Activated effector memory CD4-positive, alpha-beta T cell treated with anti-CD3 and anti-CD28 coated beads, Interleukin-2, amount 50 U/mL, for 16 hours (primary cell): Measurements from ENCODE around the gene RRP9.

Experiments used
- DNase-seq: peaks from one replicate; pipeline ENCODE4 v3.0.0-alpha.2; 2020

The RRP9 gene

DNA sequence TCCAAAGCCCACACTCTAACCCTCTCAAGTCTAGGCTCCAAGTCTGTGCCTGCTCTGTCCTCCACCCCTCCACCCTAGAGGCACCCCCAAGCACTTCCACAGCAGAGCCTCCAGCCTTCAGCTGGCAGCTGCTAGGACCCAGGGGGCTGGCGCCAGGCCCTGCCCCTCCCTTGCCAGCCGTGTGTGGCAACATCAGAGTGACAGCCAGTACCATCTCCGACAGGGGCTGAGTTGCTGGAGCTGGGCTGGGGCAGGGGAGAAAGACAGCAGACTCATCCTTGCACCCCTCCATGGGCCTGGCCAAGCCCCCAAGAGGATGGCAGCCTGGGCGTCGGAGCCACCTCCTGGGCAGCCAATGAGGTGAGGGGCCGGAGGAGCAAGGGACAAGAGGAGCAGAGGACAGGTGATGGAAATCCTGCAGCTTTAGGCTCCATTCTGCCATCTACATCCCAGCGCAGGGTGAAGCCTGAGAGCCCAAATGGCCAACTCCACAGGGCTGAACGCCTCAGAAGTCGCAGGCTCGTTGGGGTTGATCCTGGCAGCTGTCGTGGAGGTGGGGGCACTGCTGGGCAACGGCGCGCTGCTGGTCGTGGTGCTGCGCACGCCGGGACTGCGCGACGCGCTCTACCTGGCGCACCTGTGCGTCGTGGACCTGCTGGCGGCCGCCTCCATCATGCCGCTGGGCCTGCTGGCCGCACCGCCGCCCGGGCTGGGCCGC is 13.6 kb upstream of the RRP9 start, which contains the start of gene GPR62:
Gene GPR62 (plus strand): TSS at position 207 of the 718 bp plus-strand sequence. CDS start 272 bp downstream, at position 479.
- DNase-seq: no peak

DNA sequence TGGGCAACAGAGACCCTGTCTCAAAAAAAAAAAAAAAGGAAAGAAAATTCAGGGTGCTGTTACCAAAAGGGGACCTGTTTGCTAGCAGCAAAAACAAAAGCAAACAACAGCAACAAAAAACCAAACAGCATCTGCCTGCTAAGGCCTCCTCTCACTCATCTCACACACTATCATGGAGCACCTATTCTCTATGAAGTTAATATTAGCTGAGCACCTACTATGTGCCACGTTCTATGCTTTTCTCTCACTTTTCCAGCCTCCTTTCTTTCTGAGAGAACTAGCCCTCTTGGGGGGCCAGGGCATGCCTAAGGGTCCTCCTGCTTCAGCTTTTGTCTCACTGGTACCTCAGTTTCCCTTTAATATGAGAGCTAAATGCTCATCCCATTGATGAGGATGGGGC is 13.0 kb upstream of the RRP9 start:
- DNase-seq: no peak

DNA sequence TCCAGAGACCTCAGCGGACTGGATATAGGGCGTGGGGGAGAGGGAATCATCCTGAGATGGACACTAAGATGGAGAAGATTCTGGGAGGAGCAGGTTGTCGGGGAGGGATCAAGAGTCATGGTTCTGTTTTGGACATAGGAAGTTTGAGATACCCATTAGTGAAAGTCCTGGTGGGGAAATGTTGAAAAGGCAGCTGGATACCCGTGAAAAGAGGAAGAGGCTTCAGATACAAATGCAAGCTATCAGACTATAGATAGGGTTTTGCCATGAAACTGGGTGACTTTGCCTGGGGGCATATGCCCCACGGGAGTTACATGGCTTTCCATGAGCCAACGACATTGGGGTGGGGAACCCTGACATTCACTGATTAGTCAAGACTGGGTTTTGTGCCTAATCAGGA is 12.4 kb upstream of the RRP9 start:
- no peak for DNase-seq

DNA sequence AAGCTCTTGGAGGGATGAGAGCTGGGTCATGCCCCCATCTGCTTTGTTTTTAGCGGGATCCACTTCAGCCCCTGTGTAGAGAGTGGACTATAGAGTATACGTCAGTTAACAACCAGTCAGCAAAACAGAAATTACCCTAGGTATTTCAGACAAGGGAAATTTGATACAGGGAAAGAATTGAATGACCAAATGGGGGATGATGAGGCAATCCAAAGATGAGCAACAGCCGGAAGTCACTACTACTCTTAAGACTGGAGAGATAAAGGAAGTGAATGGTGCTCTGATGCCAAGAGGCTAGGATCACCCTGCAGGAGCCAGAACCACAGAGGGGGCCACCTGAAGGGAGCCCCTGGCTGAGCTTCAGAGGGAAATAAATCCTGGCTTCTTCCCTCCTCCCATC is 11.7 kb upstream of the RRP9 start:
- no peak for DNase-seq

DNA sequence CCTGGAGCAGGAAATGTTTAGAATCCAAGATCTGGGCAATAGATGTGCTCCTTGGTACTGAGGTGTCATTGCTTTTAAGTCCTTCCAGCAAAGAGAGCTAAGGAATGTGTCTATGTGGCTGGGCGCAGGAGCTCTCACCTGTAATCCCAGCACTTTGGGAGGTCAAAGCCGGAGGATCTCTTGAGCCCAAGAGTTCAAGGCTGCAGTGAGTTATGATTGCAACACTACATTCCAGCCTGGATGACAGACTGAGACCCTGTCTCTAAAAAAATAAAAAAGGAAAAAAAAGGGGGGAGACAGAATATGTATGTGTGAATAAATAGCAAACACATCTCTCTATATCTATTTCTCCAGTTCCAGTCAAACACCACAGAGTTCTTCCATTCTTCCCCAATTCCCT is 9.2 kb upstream of the RRP9 start:
- DNase-seq: no peak

DNA sequence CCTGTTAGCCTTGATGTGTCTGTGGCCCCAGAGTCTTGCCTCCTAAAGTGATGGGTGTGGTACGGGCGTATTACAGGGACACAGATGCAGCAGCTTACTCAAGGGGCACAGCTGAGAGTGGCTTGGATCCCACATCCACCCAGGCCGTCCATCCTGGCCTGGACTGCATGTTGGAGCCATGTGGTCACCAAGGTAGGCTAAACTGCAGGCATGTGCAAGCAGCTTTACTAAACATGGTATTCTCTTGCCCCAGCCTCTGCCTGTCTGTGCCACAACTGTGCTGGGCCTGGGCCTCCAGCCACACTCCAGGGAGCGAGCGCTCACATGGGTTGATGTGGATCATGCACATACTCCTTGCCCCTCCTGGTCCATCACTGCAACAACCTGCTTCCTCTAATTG is 7.4 kb upstream of the RRP9 start:
- no peak for DNase-seq

DNA sequence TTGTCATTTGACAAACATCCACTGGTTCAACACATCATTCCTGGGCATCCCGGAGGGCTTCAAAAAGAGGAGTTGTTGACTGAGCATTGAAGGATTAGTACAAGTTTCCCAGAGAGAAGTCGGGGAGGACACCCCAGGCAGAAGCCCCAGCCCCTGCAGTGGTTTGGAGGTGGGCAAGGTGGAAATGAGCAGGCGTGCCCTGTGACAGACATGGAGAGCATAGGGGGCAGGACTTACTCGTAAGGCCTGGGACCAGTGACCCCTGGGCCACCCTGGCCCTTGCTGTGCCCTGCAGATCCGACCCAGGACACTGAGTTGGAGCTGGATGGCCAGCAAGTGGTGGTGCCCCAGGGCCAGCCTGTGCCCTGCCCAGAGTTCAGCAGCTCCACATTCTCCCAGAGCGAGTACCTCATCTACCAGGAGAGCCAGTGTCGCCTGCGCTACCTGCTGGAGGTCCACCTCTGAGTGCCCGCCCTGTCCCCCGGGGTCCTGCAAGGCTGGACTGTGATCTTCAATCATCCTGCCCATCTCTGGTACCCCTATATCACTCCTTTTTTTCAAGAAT is 6.4 kb upstream of the RRP9 start:
- no peak for DNase-seq

DNA sequence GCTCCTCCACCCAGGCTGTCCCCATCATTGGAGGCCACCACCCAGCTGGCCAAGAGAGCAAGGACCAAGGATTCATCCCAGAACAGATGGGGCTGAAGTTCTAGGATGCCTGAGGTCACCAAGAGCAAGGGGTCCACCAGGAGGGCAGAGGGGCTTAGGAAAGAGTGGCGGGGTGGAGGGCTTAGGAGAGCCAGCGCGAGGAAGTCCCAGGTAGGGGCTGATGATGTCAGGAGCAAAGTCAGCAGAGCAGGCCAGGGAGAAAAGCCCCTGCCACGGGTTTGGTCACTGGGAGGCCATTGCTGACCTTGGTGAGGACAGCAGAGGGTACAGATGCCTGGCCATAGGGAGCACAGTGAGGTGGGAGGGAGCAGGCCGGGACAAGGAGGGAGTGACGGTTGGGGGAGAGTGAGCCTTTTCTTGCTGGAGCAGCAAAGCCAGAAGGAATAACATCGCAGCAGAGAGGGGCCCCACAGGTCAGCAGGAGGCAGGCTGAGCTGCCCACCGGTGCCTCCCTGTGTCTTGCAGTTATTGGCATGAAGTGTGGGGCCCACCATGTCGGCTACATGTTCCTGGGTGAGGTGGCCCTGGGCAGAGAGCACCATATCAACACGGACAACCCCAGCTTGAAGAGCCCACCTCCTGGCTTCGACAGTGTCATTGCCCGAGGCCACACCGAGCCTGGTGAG is 5.7 kb upstream of the RRP9 start:
- no peak for DNase-seq

DNA sequence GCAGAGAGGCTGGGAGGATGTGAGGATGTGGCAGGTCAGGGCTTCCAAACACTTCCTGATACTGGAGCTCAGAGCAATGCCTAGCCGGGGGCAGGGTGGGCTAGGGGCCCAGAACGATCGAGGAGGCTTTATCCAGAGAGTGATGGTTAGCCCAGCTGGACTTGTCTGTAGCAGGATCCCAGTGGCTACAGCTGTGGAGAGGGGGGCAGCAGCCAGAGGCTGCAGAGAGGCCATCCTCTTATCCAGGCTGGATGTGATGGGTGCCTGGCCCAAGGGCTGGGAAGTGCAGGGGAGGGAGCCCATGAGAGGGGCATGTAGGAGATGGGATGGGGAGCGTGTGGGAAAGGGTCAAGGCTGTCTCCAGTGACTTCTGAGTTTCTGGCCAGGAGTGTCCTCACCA is 5.1 kb upstream of the RRP9 start:
- no peak for DNase-seq

DNA sequence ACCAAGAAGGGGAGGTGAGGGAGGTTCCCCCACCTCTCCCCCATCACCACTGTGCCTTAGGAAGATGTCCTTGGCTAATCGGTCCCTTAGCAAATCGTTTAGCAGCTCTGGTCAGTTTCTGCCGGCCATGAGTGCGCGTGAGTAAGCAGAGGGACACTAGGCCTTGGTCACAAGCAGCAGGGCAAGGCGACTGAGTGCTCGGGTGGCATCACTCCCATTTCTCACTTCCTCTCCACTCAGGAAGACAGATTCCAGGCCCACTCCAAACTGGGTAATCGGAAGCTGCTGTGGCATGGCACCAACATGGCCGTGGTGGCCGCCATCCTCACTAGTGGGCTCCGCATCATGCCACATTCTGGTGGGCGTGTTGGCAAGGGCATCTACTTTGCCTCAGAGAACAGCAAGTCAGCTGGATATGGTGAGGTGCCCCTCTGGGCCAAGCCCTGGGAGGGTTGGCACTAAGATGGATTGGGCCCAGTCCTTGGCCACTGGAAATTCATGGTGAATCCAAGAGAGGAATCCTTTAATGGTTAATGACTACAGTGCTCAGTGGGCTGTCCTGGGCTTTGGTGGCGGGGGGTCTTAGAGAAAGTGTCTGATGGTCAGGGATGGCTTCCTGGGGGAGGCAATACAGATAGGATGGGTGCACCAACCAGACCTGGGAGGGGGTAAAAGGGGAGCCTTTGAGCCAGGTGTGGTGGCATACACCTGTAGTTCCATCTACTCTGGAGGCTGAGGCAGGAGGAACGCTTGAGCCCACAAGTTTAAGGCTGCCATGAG is 4.4 kb upstream of the RRP9 start:
- no peak for DNase-seq

DNA sequence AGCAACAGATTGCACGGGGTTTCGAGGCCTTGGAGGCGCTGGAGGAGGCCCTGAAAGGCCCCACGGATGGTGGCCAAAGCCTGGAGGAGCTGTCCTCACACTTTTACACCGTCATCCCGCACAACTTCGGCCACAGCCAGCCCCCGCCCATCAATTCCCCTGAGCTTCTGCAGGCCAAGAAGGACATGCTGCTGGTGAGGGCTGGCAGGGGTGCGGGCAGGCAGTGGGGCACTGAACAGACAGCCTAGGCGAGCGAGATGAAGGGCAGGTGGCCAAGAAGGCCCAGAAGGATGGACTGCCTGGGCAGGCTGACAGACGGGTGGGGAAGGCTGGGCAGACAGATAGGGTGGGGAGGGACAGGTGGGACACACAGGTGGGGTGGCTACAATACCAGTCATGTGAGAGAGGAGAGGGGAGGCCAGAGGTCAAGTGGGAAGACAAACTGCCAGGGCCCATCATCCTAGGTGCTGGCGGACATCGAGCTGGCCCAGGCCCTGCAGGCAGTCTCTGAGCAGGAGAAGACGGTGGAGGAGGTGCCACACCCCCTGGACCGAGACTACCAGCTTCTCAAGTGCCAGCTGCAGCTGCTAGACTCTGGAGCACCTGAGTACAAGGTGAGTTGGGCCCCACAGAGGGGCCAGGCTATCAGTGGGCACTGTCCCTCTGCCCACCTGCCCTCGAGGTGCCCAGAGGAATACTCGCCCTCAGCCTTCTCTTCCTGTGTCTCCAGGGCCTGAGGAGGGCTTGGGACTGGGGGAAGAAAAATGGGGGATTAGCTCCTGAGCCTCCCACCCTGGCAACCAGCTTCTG is 3.5 kb upstream of the RRP9 start:
- peak; percentile 56 for DNase-seq

DNA sequence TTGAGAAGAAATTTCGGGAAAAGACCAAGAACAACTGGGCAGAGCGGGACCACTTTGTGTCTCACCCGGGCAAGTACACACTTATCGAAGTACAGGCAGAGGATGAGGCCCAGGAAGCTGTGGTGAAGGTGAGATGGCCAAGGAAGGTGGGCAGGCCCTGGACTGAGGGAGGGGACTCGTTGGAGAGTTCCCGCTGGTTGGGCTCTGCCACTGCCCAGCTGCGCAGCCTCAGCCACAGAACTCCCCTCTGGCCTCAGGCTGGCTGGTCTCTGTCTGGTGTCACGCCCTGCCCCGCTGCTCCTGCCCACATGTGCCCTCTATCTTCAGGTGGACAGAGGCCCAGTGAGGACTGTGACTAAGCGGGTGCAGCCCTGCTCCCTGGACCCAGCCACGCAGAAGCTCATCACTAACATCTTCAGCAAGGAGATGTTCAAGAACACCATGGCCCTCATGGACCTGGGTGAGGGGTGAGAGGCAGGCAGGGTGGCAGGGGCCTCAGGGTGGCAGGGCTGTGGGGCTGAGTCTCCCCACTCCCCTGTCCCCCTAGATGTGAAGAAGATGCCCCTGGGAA is 2.8 kb upstream of the RRP9 start:
- DNase-seq: peak; percentile 56

DNA sequence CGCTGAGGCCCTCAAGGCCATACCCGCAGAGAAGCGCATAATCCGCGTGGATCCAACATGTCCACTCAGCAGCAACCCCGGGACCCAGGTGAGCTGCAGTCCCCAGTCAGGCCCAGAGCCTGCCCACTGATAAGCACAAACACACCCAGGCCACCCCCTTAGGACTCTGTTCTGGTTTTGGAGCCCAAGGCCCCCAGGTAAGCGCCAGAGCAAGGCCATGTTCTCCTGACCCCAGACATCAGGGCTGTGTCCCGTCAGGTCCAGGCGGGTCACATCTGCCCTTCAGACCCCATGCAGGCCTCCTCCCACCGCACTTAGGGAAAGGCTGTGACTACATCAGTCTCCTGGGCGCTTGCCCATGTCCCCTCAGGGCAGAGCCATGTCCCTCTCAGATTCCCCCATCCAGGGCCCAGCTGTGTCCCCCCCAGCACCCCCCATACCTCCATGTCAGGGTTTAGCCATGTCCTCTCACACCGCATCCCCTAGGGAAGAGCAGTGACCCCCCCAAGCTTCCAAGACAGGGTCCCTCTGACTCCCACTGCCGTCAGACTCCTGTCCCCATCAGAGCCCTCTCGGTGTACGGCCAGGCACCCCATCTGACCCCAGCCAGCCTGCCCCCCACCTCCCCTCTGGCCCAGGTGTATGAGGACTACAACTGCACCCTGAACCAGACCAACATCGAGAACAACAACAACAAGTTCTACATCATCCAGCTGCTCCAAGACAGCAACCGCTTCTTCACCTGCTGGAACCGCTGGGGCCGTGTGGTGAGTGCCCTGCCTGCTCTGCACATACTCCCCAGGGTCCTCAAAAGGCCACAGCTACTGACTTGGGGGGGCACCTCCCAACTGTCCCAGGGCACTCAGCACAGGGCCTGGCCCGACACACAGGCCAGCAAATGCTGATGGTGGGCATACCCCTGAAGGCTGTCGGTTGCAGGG is 2.0 kb upstream of the RRP9 start:
- DNase-seq: peak; percentile 62

DNA sequence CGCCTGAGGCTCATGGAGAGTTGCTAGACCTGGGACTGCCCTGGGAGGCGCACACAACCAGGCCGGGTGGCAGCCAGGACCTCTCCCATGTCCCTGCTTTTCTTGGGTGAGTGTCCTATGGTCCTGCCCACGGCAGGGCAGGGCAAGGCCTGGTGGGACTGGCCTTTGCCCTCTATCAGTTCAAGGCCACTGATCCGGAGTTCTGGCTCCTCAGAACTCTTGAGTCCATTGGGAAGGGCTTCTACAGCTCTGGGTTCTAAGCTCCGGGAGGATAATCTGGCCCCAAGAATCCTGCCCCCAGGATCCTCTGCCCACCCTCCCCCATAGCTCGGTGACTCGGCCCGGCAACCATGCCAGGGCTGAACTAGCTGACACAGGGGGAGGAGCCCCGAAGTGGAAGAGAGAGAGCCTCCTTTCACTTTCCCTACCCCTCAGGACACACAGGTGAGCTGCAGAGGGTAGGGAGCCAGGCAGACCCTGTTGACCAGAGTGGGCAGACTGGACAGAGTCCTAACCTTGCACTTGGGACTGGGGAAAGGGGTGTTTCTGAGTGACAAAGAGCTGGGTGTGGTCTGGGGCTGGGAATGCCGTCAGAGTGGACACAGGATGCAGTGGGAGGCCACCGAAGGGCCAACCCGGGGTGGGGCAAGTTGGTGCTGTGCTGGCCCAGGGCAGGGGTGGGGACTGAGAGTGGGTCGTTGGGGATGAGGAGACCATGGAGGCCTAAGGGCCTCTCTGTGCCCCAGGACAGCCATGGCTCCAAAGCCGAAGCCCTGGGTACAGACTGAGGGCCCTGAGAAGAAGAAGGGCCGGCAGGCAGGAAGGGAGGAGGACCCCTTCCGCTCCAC is 1.1 kb upstream of the RRP9 start:
- DNase-seq: peak; percentile 85

DNA sequence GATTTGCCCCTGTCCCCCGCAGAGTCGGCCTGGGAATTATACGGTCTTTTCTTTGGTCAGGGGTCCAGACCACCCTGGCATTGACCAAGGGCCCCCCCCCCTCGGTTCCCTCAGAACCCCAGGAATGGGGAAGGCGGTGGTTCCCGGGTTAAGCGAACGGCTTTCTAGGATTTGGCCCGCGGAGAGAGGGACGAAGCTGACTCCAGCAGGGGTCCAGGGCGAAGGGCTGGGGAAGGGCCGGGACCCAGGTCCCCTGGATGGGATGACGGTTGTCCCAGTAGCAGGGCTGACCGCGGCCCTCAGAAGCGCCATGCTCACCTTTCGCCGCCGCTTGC is 274 bp downstream of the RRP9 start:
- no peak for DNase-seq

DNA sequence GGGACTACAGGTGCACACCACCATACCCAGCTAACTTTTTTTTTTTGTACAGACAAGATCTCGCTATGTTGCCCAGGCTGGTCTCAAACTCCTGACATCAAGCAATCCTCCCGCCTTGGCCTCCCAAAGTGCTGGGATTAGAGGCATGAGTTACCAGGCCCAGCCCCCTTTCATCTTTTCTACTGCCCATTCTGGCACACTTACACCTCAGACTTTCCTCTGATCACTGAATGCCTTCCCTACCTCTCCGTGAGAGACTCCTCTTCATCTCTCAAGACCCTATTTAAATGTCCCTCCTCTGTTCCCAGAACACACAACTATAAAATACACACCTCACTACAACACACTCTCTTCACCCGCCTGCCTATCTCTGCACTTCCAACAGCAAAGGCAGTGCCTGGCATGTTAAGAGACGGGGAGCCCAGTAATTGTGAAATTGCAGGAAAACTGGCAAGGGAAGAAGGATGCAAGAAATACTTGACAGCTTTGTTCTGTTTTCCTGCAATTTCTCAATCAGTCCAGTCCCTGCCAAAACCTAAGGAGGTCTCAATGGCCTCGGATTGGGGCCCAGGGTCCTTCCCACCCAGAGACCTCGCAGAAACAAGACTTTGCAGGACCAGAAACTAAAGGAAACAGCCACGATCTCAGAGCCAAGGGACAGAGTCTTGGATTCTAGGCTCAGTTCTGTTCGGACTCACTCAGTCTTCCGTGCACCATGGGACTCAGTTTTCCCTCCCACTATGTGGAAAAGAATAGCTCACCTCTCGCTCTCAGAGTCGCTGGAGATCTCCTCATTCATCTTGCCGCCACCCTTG is 849 bp downstream of the RRP9 start:
- peak; percentile 36 for DNase-seq

DNA sequence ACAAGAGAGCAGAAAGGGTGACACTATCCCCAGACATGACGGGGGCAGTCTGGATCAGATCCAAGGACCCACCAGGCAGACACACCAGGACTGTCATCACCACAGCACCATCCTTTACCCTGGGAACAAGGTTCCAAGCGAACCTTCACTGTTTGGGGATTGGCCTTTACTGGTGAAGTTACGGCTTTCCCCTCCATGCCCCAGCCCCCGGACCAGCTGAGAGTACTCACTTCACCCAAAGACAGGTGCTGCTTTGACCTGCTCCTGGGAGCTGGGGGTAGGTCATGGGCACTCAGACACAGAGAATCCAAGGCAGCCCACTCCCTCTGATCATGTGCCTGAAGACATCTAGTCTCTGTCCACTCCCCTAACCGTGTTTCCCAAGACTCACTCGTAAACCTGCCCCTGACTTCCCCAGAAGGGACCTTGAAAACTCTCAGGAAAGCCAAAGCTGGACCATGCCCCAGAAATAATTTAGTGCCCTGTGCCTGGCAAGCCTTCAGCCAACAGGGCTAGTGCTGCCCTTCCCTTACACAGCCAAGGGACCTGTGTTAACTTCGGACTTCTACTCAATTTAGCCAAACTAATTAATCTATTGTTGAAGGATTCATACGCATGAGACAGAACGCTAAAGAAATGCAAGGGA is 2.8 kb downstream of the RRP9 start:
- DNase-seq: no peak

DNA sequence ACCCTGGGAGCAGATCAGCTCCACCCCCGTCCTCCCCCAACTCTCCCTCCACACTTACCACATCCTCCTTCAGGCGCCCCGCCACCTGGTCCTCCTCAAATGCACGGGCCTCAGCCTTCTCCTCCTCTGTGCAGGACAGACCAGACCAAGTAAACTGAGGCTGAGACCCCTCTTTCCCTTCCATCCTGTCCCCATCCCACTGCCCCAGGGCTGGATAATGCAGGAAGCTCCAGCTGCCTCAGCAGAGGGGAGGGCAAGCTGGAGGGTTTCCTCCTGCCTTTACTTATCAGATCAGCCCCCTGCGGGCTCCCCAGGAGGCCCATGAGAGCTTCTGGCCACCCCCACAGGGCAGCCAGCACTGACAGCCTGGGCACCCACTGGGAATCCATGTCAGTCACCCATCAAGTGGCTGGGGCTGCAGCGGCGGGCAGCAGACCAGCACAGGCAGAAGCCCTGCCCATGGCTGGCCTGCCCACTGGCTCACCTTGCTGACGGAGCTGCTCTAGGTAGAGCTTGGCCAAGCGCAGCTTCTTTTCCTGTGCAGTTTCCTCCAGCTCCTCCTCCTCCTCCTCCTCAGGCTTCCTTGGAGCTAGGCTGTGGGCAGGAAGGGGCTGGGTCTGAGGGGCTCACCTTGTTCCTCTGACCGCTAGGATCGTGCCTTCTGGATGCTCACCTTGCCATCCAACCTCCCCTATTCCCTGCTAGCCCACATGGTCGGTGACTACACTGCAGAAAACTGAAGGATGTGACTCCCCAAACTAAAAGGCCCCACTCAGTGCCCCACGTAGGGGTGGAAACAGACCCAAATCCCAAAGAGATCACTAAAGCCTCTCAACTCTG is 3.9 kb downstream of the RRP9 start:
- DNase-seq: no peak
